ENCODE measurements around the gene RASL11A.
"Not testable (repeated sequence)": the region's sequence is repeated elsewhere in the genome, so short reads cannot be mapped to it uniquely, and the experiment has no call there.

Gene RASL11A

GRCh38 chr13:27304611-27305010, 34.0 kb downstream of the RASL11A start:
- no peak overlapping the region for H3K27ac Mint-ChIP-seq
- no peaks in the 10 kb centered on the region for H3K27me3 Mint-ChIP-seq
- H3K36me3 Mint-ChIP-seq: no peaks in the 10 kb centered on the region
- no peak overlapping the region for H3K4me3 Mint-ChIP-seq
- peaks cover 42% of the 10 kb centered on the region for H3K4me1 Mint-ChIP-seq
- no peaks in the 10 kb centered on the region for H3K9me3 Mint-ChIP-seq

DNA sequence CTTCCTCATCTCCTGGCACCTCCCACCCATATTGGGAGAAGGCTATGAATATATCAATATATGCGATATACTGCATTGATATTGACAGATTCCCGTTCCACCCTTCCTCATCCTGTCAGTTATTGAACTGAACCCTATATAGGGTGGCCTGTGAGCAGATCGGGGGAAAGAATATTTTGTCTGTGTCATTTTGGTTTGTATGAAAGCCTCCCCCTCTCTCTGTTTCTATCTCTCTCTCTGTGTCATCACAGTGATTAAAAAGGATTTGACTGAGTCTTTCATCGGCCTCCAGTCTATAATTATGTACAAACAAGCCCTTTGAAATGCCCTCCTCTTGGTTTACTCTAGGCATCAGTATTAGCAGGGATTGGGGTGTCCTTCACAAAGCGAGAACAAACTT, 35.7 kb downstream of the RASL11A start:
- H3K27me3 Mint-ChIP-seq: no peaks in the 10 kb centered on the region
- H3K27ac Mint-ChIP-seq: peak overlapping the region; percentile 24
- no peaks in the 10 kb centered on the region for H3K36me3 Mint-ChIP-seq
- peaks cover 42% of the 10 kb centered on the region for H3K4me1 Mint-ChIP-seq
- no peaks in the 10 kb centered on the region for H3K9me3 Mint-ChIP-seq
- H3K4me3 Mint-ChIP-seq: peak overlapping the region; percentile 36

DNA sequence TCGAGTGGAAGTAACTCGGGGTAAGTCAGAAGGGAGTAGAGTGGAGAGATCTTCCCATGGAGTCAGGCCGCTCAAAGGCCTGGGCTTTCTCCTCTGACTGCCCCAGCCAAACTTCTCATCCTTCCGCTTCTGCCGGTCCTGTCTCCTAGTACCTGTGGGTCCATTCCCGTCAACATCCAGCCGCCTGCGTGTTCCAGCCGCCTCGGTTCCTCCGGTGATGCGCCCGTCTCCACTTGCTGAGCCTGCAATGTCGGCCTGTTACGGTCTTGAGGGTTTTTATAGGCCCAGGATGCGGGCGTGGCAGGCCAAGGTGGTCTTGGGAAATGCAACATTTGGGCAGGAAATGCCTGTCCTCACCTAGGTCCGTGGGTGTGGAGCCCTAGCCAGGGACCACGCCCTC, 38.3 kb downstream of the RASL11A start:
- Mint-ChIP-seq H3K4me1 (peaks cover 21% of the 10 kb centered on the region), H3K27ac (no peak overlapping the region), H3K36me3 (no peaks in the 10 kb centered on the region), H3K4me3 (no peak overlapping the region), H3K9me3 (no peaks in the 10 kb centered on the region), H3K27me3 (no peaks in the 10 kb centered on the region)

DNA sequence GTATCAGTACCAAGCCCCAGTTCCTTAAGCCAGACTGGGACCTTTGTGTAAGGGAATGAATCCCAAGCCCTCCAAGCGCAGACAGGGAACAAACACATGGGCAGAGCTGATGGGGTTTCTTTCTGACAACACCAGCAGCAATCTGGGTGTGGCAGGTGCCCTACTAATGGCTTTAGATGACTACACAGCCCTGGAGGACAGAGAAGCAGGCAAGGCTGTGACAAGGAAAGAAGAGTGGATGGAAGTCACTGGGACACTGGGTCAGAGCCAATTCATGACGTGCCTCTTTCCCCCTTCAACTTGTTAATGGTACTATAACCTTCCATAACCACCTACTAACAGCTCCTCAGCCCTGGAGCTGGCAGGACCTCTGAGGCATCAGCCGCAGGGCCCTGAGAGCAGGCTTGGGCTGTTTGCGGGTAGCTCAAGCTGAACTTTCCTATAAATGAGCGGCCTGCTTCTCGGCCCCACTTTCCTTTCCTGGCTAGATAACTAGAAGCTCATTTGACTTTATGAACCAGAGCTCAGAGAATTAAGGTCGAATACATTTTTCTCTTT, 38.9 kb downstream of the RASL11A start:
- H3K36me3 Mint-ChIP-seq: no peaks in the 10 kb centered on the region
- H3K9me3 Mint-ChIP-seq: no peaks in the 10 kb centered on the region
- no peak overlapping the region for H3K27ac Mint-ChIP-seq
- peaks cover 21% of the 10 kb centered on the region for H3K4me1 Mint-ChIP-seq
- H3K27me3 Mint-ChIP-seq: no peaks in the 10 kb centered on the region
- H3K4me3 Mint-ChIP-seq: no peak overlapping the region

DNA sequence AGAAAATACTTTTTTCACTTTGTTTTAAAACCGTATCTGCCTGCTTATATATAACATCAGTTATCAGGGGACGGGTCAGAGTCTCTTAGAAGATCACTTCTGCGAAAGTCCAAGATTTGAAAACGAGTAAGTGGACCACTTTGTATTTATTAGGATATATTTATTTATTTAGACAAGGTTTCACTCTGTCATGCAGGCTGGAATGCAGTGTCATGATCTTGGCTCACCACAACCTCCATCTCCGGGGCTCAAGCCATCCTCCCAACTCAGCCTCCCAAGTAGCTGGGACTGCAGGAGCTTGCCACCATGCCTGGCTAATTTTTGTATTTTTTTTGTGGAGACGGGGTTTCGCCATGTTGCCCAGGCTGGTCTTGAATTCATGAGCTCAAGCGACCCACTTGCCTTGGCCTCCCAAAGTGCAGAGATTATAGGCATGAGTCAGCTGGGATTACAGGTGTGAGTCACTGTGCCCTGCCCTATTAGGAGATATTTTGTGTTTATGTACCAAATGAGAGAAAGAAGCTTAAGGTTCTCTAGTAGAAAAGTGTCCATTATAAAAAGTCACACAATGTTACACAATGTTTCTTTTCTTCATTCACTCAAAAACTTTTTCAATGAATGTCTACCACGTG, 39.5 kb downstream of the RASL11A start:
- H3K27me3 Mint-ChIP-seq: no peaks in the 10 kb centered on the region
- no peaks in the 10 kb centered on the region for H3K9me3 Mint-ChIP-seq
- H3K4me3 Mint-ChIP-seq: no peak overlapping the region
- H3K27ac Mint-ChIP-seq: no peak overlapping the region
- H3K36me3 Mint-ChIP-seq: no peaks in the 10 kb centered on the region
- peaks cover 21% of the 10 kb centered on the region for H3K4me1 Mint-ChIP-seq

DNA sequence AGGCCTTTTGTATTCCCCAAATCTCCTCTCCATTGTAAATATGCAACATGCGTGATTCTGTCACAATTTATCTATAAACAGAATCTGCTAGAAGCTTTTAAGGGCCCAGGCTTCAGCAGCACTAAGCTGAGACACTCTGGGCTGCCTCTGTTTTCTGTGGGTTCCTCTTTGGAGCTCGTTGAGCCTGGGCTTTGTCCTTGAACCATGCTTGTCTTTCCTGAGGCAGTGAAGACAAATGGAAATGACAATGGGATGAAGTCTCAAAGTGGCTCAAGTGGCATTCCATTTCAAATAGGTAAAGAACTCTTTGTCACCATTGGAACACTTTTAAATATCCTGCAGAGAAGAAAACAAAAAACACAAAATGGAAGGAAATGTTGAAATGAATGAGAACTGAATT, 40.3 kb downstream of the RASL11A start:
- H3K4me1 Mint-ChIP-seq: peaks cover 18% of the 10 kb centered on the region
- no peak overlapping the region for H3K4me3 Mint-ChIP-seq
- no peaks in the 10 kb centered on the region for H3K27me3 Mint-ChIP-seq
- no peak overlapping the region for H3K27ac Mint-ChIP-seq
- H3K36me3 Mint-ChIP-seq: no peaks in the 10 kb centered on the region
- H3K9me3 Mint-ChIP-seq: no peaks in the 10 kb centered on the region

DNA sequence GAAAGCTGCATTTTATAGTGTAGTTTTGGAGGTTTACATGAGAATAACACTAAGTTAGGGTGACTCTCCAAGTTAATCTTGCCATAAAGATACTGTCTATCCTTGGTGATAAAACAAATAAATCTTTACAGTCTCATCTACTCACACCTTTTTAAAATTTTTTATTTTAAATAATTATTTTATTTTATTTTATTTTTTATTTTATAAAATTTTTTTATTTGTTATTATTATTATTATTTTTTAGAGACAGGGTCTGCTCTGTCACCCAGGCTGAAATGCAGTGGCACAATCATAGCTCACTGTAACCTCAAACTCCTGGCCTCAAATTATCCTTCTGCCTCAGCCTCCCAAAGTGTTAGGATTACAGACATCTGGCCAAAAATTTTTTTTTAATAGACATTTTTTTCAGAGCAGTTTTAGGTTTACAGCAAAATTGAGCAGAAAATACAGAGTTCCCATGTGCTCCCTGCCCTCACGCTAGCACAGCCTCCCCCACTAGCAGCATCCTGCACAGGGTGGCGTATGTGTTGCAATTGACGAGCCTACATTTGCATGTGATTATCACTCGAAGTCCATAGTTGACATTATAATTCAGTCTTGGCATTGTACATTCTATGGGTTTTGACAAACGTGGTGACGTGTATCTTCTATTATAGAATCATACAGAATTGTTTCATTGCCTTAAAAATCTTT, 41.0 kb downstream of the RASL11A start:
- no peaks in the 10 kb centered on the region for H3K36me3 Mint-ChIP-seq
- H3K9me3 Mint-ChIP-seq: no peaks in the 10 kb centered on the region
- H3K27me3 Mint-ChIP-seq: peaks cover 2% of the 10 kb centered on the region
- H3K27ac Mint-ChIP-seq: no peak overlapping the region
- H3K4me1 Mint-ChIP-seq: peaks cover 11% of the 10 kb centered on the region
- no peak overlapping the region for H3K4me3 Mint-ChIP-seq

GRCh38 chr13:27313770-27314169, 43.1 kb downstream of the RASL11A start:
- Mint-ChIP-seq H3K36me3 (no peaks in the 10 kb centered on the region), H3K4me1 (peaks cover 7% of the 10 kb centered on the region), H3K4me3 (no peak overlapping the region), H3K27me3 (peaks cover 2% of the 10 kb centered on the region), H3K9me3 (no peaks in the 10 kb centered on the region), H3K27ac (no peak overlapping the region)

DNA sequence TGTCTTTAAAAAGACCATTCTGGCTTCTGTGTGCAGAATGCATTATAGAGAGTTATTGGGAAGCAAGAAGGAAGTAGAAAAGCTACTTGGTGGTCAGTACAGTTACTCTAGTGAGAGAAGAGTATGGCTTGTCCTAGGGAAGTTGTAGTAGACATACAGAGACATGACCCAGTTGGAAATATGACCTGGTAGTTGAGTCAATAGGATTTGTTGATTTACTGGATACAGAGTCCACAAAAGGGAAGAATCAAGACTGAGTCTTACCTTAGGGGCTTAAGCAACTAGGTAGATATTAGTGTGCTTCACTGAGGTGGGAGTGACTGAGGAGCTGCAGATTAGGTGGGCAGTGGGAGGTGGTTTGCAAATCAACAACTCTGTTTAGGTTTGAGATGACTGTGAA, 48.8 kb downstream of the RASL11A start:
- Mint-ChIP-seq H3K4me3 (no peak overlapping the region), H3K27ac (no peak overlapping the region), H3K27me3 (peaks cover 2% of the 10 kb centered on the region), H3K4me1 (no peaks in the 10 kb centered on the region), H3K36me3 (no peaks in the 10 kb centered on the region), H3K9me3 (no peaks in the 10 kb centered on the region)

DNA sequence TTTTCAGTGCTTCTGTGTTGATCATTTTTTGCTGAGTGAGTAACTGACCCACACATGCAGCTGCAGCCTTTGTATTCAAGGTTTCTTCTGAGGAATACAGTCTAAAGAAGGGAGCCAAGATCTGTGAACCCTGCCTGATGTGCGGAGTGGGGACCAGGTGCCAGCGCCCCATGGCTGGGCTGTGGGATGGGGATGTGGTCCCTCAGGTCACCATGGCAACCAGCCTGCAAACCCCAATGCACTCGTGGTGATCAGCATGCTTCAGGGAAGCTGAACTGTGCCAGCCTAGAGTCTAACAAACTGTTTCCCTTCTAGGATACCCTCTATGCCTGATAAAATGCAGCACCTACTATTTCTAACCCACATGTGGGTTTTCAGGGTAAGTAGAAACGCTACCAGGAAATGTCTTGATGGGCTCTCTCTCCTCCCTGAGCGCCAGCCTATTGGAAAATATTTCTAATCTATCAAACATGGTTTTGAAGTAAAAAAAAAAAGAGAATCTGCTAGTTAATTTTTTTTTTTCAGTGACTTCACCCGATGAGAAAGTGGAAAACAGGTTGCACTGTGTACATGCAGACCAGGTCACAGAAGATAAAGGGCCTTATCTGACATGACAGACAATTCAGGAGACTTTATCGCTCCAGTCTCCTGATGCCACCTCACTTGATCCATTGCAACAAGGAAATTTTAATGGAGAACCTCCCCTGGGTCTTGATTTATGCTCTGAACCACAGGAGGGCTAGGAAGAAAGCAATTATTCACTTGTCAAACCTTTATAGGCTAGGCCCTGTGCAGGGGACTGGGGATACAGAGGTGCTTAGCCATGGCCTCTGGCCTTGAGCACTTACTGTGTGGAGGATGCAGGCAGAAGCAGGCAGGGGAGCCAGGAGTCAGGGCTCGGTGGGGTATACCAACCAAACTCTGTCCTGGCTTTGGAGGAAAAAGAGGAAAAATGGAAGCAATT, 51.1 kb downstream of the RASL11A start:
- Mint-ChIP-seq H3K4me3 (no peak overlapping the region), H3K9me3 (no peaks in the 10 kb centered on the region), H3K36me3 (no peaks in the 10 kb centered on the region), H3K27me3 (no peaks in the 10 kb centered on the region), H3K27ac (no peak overlapping the region), H3K4me1 (no peaks in the 10 kb centered on the region)

GRCh38 chr13:27322443-27322842, 51.8 kb downstream of the RASL11A start:
- not testable (repeated sequence) for H3K4me1 Mint-ChIP-seq, H3K36me3 Mint-ChIP-seq, H3K4me3 Mint-ChIP-seq, H3K9me3 Mint-ChIP-seq, H3K27me3 Mint-ChIP-seq, H3K27ac Mint-ChIP-seq
